HL-60 (cell line): Measurements from ENCODE around the gene FMN1.

Experiments used
- CTCF ChIP-seq: IDR thresholded peaks from one replicate; pipeline ENCODE4 v1.5.1; 2011; ENCODE audit warnings: low read length, control low read depth, inconsistent platforms; ENCODE audit not compliant: insufficient read depth
- GABPA ChIP-seq: IDR thresholded peaks from 2 replicates; pipeline ENCODE4 v1.6.1; 2012; ENCODE audit warnings: low read depth
- POLR2AphosphoS5 ChIP-seq: IDR thresholded peaks from 2 replicates; pipeline ENCODE4 v1.6.1; 2012; ENCODE audit warnings: low read depth

GRCh38 chr15:32718821-32719716 is 475.4 kb downstream of the FMN1 start:
- no peak for TF ChIP-seq GABPA
- no peak for TF ChIP-seq CTCF
- no peak for TF ChIP-seq POLR2AphosphoS5
